ENCODE data around the gene RAD23B. TPM values are rescaled to one million over a fixed set of nuclear protein-coding genes. Genes with fewer than 3 reads are reported as not detected.

RAD23B gene
- total and polyA plus RNA-seq, 2 of the 13 experiments (the other 11 are each of a cell fraction or from before 2014, with no cell fraction given) = 133 to 156 TPM

DNA sequence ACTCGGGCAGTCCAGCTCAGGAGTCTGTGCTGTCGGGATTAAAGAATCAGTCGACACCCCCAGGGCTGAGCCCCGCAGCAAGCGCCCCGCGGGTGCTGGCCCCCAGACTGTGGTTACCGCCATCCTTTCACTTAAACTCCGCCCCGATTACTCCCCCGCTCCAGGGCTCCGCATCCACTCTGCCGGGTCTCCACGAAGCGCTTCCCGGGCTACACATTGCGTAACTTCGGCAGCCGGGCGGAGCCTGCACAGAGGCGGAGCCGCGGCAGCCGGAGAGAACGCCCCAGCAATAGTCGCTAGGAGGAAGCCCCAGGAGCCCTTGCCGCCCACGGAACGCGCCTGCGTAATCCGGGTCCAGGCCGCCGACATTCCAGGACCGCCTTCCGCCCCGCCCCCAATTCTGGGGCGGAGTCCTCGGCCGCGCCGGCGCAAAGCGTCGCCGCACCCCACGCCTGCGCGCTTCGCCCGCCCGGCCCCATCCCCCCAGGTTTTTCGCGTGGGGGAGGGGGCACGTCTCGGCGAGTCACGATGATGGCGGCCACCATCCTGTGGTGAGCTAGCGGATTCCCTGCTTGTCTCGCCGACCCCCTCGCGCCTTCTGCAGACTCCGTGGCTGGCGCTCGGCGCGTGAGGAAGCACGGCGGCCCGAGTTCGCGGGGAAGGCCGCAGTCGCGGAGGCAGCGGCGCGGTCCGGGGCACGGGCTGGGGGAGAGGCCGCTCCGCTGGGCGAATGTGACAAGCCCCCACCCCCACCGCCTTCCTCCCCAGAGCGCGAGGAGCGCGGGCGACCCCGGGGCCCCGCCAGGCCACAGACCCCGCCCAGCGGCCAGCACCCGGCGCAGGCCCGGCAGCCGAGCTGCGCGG lies at the start of gene RAD23B (continued):
- TF ChIP-seq, protein P1, sequence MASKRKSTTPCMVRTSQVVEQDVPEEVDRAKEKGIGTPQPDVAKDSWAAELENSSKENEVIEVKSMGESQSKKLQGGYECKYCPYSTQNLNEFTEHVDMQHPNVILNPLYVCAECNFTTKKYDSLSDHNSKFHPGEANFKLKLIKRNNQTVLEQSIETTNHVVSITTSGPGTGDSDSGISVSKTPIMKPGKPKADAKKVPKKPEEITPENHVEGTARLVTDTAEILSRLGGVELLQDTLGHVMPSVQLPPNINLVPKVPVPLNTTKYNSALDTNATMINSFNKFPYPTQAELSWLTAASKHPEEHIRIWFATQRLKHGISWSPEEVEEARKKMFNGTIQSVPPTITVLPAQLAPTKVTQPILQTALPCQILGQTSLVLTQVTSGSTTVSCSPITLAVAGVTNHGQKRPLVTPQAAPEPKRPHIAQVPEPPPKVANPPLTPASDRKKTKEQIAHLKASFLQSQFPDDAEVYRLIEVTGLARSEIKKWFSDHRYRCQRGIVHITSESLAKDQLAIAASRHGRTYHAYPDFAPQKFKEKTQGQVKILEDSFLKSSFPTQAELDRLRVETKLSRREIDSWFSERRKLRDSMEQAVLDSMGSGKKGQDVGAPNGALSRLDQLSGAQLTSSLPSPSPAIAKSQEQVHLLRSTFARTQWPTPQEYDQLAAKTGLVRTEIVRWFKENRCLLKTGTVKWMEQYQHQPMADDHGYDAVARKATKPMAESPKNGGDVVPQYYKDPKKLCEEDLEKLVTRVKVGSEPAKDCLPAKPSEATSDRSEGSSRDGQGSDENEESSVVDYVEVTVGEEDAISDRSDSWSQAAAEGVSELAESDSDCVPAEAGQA (IDR thresholded peaks at IDR 0.05; ENCODE audit: low read depth) = no peak; the same call in 1 of the 2 replicates
- TF ChIP-seq, protein P1 (CRISPR knock-in tag; IDR thresholded peaks at IDR 0.05; ENCODE audit: borderline replicate concordance) = no peak
- TF ChIP-seq TGIF2 (CRISPR knock-in tag; IDR thresholded peaks at IDR 0.05) = peak; percentile 89
- TF ChIP-seq, protein P2, sequence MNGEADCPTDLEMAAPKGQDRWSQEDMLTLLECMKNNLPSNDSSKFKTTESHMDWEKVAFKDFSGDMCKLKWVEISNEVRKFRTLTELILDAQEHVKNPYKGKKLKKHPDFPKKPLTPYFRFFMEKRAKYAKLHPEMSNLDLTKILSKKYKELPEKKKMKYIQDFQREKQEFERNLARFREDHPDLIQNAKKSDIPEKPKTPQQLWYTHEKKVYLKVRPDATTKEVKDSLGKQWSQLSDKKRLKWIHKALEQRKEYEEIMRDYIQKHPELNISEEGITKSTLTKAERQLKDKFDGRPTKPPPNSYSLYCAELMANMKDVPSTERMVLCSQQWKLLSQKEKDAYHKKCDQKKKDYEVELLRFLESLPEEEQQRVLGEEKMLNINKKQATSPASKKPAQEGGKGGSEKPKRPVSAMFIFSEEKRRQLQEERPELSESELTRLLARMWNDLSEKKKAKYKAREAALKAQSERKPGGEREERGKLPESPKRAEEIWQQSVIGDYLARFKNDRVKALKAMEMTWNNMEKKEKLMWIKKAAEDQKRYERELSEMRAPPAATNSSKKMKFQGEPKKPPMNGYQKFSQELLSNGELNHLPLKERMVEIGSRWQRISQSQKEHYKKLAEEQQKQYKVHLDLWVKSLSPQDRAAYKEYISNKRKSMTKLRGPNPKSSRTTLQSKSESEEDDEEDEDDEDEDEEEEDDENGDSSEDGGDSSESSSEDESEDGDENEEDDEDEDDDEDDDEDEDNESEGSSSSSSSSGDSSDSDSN (CRISPR knock-in tag; IDR thresholded peaks at IDR 0.05) = peak; percentile 84
- TF ChIP-seq ZNF224 (CRISPR knock-in tag; IDR thresholded peaks at IDR 0.05) = 0 out of 2 replicates have a peak, but pooled peaks have one; percentile 35
- TF ChIP-seq, protein P3, sequence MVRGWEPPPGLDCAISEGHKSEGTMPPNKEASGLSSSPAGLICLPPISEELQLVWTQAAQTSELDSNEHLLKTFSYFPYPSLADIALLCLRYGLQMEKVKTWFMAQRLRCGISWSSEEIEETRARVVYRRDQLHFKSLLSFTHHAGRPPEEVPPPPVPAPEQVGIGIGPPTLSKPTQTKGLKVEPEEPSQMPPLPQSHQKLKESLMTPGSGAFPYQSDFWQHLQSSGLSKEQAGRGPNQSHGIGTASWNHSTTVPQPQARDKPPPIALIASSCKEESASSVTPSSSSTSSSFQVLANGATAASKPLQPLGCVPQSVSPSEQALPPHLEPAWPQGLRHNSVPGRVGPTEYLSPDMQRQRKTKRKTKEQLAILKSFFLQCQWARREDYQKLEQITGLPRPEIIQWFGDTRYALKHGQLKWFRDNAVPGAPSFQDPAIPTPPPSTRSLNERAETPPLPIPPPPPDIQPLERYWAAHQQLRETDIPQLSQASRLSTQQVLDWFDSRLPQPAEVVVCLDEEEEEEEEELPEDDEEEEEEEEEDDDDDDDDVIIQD (CRISPR knock-in tag; IDR thresholded peaks at IDR 0.05; ENCODE audit: low read depth) = peak; percentile 33; the same call in 1 of the 2 replicates
- no peak for TF ChIP-seq ATRX (CRISPR knock-in tag; IDR thresholded peaks at IDR 0.05; ENCODE audit: borderline replicate concordance)
- TF ChIP-seq, protein P4, sequence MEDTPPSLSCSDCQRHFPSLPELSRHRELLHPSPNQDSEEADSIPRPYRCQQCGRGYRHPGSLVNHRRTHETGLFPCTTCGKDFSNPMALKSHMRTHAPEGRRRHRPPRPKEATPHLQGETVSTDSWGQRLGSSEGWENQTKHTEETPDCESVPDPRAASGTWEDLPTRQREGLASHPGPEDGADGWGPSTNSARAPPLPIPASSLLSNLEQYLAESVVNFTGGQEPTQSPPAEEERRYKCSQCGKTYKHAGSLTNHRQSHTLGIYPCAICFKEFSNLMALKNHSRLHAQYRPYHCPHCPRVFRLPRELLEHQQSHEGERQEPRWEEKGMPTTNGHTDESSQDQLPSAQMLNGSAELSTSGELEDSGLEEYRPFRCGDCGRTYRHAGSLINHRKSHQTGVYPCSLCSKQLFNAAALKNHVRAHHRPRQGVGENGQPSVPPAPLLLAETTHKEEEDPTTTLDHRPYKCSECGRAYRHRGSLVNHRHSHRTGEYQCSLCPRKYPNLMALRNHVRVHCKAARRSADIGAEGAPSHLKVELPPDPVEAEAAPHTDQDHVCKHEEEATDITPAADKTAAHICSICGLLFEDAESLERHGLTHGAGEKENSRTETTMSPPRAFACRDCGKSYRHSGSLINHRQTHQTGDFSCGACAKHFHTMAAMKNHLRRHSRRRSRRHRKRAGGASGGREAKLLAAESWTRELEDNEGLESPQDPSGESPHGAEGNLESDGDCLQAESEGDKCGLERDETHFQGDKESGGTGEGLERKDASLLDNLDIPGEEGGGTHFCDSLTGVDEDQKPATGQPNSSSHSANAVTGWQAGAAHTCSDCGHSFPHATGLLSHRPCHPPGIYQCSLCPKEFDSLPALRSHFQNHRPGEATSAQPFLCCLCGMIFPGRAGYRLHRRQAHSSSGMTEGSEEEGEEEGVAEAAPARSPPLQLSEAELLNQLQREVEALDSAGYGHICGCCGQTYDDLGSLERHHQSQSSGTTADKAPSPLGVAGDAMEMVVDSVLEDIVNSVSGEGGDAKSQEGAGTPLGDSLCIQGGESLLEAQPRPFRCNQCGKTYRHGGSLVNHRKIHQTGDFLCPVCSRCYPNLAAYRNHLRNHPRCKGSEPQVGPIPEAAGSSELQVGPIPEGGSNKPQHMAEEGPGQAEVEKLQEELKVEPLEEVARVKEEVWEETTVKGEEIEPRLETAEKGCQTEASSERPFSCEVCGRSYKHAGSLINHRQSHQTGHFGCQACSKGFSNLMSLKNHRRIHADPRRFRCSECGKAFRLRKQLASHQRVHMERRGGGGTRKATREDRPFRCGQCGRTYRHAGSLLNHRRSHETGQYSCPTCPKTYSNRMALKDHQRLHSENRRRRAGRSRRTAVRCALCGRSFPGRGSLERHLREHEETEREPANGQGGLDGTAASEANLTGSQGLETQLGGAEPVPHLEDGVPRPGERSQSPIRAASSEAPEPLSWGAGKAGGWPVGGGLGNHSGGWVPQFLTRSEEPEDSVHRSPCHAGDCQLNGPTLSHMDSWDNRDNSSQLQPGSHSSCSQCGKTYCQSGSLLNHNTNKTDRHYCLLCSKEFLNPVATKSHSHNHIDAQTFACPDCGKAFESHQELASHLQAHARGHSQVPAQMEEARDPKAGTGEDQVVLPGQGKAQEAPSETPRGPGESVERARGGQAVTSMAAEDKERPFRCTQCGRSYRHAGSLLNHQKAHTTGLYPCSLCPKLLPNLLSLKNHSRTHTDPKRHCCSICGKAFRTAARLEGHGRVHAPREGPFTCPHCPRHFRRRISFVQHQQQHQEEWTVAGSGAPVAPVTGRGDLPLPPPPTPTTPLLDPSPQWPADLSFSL (CRISPR knock-in tag; IDR thresholded peaks at IDR 0.05) = no peak
- no peak for TF ChIP-seq NONO (IDR thresholded peaks at IDR 0.05)
- TF ChIP-seq NONO (CRISPR knock-in tag; conservative IDR thresholded peaks at IDR 0.05) = peak; percentile 94
- TF ChIP-seq CEBPG (CRISPR knock-in tag; IDR thresholded peaks at IDR 0.05) = peak; percentile 95
- no peak for TF ChIP-seq ZNF530 (CRISPR knock-in tag; IDR thresholded peaks at IDR 0.05; ENCODE audit: low read depth)

Data from HepG2 (cell line).